ENCODE results near the gene PRSS2. TPM values are rescaled to one million over a fixed set of nuclear protein-coding genes. Genes with fewer than 3 reads are reported as not detected.
A peak's percentile ranks its signal among the peaks of the same experiment; 100 is the strongest.

Gene PRSS2
- total RNA-seq, 1 donor: not detected

DNA sequence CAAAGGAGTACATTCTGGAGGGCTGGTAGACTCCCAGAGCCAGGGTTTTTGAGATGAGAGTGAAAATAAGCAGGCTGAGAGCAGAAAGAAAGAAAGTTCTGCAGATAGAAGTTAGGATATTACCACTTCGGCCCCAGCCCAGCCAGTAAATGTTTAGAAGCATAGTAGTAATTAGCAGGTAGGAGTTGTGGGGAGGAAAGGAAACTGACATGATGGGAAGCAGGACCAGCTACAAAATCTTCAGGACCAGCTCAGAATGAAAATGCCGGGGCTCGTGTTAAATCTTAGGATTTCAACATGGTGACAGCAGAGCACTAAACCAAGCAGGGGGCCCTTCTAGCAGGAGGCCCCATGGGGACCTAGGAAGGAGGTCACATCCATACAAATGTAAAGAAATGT lies 28.7 kb downstream of the PRSS2 start:
- Histone ChIP-seq H3K9me3 (ENCODE audit: low read depth, low read length) (no peaks in the 10 kb centered on the region), H3K4me1 (ENCODE audit: insufficient read depth, low read length) (peaks cover 77% of the 10 kb centered on the region), H3K27me3 (ENCODE audit: insufficient read depth, low read length) (peaks cover 15% of the 10 kb centered on the region), H3K4me3 (ENCODE audit: low read length) (peak overlapping the region; percentile 77)

- peaks cover 15% of the 10 kb centered on the region for H3K27me3 ChIP-seq (ENCODE audit: insufficient read depth, low read length)
- H3K9me3 ChIP-seq (ENCODE audit: low read depth, low read length): no peaks in the 10 kb centered on the region
- H3K4me3 ChIP-seq (ENCODE audit: low read length): peak overlapping the region; percentile 77
- H3K4me1 ChIP-seq (ENCODE audit: insufficient read depth, low read length): peaks cover 78% of the 10 kb centered on the region
Observed at GRCh38 chr7:142800088-142800487, 29.3 kb downstream of the PRSS2 start.

DNA sequence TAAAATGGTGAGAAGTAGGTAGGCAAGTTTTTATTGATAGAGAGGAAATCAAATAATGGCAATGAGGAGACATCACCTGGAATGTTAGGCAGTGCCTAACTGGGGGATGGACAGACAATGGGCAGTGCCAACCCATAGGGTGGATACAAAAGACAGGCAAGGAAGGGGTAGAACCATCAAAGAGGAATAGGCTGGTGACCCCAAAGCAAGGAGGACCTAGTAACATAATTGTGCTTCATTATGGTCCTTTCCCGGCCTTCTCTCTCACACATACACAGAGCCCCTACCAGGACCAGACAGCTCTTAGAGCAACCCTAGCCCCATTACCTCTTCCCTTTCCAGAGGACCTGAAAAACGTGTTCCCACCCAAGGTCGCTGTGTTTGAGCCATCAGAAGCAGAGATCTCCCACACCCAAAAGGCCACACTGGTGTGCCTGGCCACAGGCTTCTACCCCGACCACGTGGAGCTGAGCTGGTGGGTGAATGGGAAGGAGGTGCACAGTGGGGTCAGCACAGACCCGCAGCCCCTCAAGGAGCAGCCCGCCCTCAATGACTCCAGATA lies 30.0 kb downstream of the PRSS2 start:
- H3K27me3 ChIP-seq (ENCODE audit: insufficient read depth, low read length): peaks cover 15% of the 10 kb centered on the region
- H3K4me3 ChIP-seq (ENCODE audit: low read length): no peak overlapping the region
- peaks cover 78% of the 10 kb centered on the region for H3K4me1 ChIP-seq (ENCODE audit: insufficient read depth, low read length)
- no peaks in the 10 kb centered on the region for H3K9me3 ChIP-seq (ENCODE audit: low read depth, low read length)

DNA sequence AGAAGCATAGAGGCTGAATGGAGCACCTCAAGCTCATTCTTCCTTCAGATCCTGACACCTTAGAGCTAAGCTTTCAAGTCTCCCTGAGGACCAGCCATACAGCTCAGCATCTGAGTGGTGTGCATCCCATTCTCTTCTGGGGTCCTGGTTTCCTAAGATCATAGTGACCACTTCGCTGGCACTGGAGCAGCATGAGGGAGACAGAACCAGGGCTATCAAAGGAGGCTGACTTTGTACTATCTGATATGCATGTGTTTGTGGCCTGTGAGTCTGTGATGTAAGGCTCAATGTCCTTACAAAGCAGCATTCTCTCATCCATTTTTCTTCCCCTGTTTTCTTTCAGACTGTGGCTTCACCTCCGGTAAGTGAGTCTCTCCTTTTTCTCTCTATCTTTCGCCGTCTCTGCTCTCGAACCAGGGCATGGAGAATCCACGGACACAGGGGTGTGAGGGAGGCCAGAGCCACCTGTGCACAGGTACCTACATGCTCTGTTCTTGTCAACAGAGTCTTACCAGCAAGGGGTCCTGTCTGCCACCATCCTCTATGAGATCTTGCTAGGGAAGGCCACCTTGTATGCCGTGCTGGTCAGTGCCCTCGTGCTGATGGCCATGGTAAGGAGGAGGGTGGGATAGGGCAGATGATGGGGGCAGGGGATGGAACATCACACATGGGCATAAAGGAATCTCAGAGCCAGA lies 31.0 kb downstream of the PRSS2 start:
- Histone ChIP-seq H3K4me1 (ENCODE audit: insufficient read depth, low read length) (peaks cover 83% of the 10 kb centered on the region), H3K4me3 (ENCODE audit: low read length) (no peak overlapping the region), H3K27me3 (ENCODE audit: insufficient read depth, low read length) (peaks cover 8% of the 10 kb centered on the region), H3K9me3 (ENCODE audit: low read depth, low read length) (no peaks in the 10 kb centered on the region)

GRCh38 chr7:142802301-142802700 lies 31.5 kb downstream of the PRSS2 start:
- H3K4me3 ChIP-seq (ENCODE audit: low read length): no peak overlapping the region
- peaks cover 88% of the 10 kb centered on the region for H3K4me1 ChIP-seq (ENCODE audit: insufficient read depth, low read length)

GRCh38 chr7:142803901-142804300 lies 33.1 kb downstream of the PRSS2 start:
- Histone ChIP-seq H3K4me3 (ENCODE audit: low read length) (no peak overlapping the region), H3K27me3 (ENCODE audit: insufficient read depth, low read length) (no peaks in the 10 kb centered on the region), H3K4me1 (ENCODE audit: insufficient read depth, low read length) (peaks cover 94% of the 10 kb centered on the region), H3K9me3 (ENCODE audit: low read depth, low read length) (no peaks in the 10 kb centered on the region)

More at GRCh38 chr7:142802301-142802700, 31.5 kb downstream of the PRSS2 start:
- Histone ChIP-seq H3K9me3 (ENCODE audit: low read depth, low read length) (no peaks in the 10 kb centered on the region), H3K27me3 (ENCODE audit: insufficient read depth, low read length) (peaks cover 8% of the 10 kb centered on the region)

- H3K4me1 ChIP-seq (ENCODE audit: insufficient read depth, low read length): peaks cover 95% of the 10 kb centered on the region
- H3K4me3 ChIP-seq (ENCODE audit: low read length): no peak overlapping the region
- H3K27me3 ChIP-seq (ENCODE audit: insufficient read depth, low read length): no peaks in the 10 kb centered on the region
- no peaks in the 10 kb centered on the region for H3K9me3 ChIP-seq (ENCODE audit: low read depth, low read length)
Observed at GRCh38 chr7:142804728-142805207, 34.0 kb downstream of the PRSS2 start.

GRCh38 chr7:142805350-142806021 lies 34.7 kb downstream of the PRSS2 start:
- no peak overlapping the region for H3K4me3 ChIP-seq (ENCODE audit: low read length)

GRCh38 chr7:142806022-142806356 lies 35.2 kb downstream of the PRSS2 start:
- peaks cover 92% of the 10 kb centered on the region for H3K4me1 ChIP-seq (ENCODE audit: insufficient read depth, low read length)
- H3K4me3 ChIP-seq (ENCODE audit: low read length): no peak overlapping the region
- no peaks in the 10 kb centered on the region for H3K27me3 ChIP-seq (ENCODE audit: insufficient read depth, low read length)
- no peaks in the 10 kb centered on the region for H3K9me3 ChIP-seq (ENCODE audit: low read depth, low read length)

More at GRCh38 chr7:142805350-142806021, 34.7 kb downstream of the PRSS2 start:
- Histone ChIP-seq H3K27me3 (ENCODE audit: insufficient read depth, low read length) (no peaks in the 10 kb centered on the region), H3K4me1 (ENCODE audit: insufficient read depth, low read length) (peaks cover 96% of the 10 kb centered on the region), H3K9me3 (ENCODE audit: low read depth, low read length) (no peaks in the 10 kb centered on the region)

DNA sequence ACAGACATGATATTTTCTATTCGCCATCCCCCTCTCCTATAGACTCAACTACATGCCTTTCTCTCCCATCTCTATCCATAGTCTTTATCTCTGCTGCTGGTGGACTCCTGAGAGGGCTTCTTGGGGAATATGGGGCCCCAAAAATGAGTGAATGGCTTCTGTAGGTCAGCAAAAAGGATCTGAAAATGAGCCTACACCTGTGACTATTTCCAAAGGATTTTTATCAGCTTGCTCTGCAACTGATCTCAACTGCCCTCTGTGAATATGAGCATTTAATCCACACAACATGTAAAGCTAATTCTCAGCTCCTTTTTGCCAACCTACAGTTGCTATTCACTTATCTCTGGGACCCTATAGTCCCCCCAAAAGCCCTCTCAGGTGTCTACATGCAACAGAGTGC lies 36.2 kb downstream of the PRSS2 start:
- no peaks in the 10 kb centered on the region for H3K27me3 ChIP-seq (ENCODE audit: insufficient read depth, low read length)
- H3K4me3 ChIP-seq (ENCODE audit: low read length): no peak overlapping the region
- H3K9me3 ChIP-seq (ENCODE audit: low read depth, low read length): no peaks in the 10 kb centered on the region
- H3K4me1 ChIP-seq (ENCODE audit: insufficient read depth, low read length): peaks cover 89% of the 10 kb centered on the region

- Histone ChIP-seq H3K4me3 (ENCODE audit: low read length) (no peak overlapping the region), H3K27me3 (ENCODE audit: insufficient read depth, low read length) (no peaks in the 10 kb centered on the region), H3K9me3 (ENCODE audit: low read depth, low read length) (no peaks in the 10 kb centered on the region), H3K4me1 (ENCODE audit: insufficient read depth, low read length) (peaks cover 89% of the 10 kb centered on the region)
Observed at GRCh38 chr7:142807855-142808460, 37.2 kb downstream of the PRSS2 start.

DNA sequence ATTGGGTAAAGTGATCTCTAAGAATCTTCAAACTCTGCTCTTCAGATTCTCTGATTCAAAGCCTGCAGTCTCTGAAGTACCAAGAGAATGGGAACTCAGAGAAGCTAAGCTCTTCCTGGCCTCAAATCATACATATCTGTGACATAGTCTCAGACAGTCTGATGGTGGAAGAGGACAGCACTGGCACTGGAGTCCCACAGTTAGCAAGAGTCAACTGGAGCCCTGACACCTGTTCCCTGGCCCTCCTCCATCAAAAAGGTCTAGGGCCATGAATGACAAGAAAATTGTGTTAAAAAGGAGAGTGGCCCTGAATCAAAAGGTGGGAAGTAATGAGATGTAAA lies 37.7 kb downstream of the PRSS2 start:
- H3K4me3 ChIP-seq (ENCODE audit: low read length): no peak overlapping the region
- peaks cover 88% of the 10 kb centered on the region for H3K4me1 ChIP-seq (ENCODE audit: insufficient read depth, low read length)
- no peaks in the 10 kb centered on the region for H3K27me3 ChIP-seq (ENCODE audit: insufficient read depth, low read length)
- no peaks in the 10 kb centered on the region for H3K9me3 ChIP-seq (ENCODE audit: low read depth, low read length)

DNA sequence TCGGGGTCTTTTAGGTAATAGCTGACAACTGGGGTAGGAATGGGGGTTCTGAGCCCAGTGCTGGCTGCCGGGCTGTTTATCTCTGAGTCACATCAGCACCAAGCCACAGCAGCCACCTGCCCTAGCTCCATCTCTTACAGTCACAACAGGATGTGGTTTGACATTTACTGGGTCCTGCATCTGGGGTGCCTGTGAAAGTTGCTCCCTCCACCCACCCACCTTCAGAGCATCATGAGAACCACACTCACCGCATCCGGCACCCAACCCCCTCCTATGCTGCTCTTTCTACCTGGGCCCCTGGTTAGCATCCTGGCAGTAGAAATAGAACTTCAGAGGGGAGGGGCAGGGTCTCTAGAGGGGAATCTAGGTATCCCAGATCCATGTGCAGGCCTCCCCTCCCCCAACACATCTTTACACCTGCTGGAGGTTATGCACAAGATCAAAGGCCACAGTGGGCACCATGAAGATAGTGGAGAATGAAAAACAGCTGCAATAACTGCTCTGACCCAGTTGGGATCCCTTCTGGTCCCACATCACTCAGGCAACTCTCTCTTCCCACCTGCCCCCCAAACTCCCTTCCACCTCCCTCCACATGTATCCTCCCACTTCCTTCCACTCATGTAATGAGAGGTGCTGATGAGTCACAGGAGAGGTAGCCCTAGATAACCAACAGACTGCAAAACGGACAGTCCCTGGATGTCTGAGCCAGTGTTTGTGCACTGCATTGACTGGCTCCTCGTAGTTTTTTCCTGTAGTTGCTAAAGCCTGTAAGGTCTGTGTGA lies 38.2 kb downstream of the PRSS2 start:
- no peak overlapping the region for H3K4me3 ChIP-seq (ENCODE audit: low read length)
- H3K27me3 ChIP-seq (ENCODE audit: insufficient read depth, low read length): no peaks in the 10 kb centered on the region
- H3K9me3 ChIP-seq (ENCODE audit: low read depth, low read length): no peaks in the 10 kb centered on the region
- H3K4me1 ChIP-seq (ENCODE audit: insufficient read depth, low read length): peaks cover 82% of the 10 kb centered on the region

DNA sequence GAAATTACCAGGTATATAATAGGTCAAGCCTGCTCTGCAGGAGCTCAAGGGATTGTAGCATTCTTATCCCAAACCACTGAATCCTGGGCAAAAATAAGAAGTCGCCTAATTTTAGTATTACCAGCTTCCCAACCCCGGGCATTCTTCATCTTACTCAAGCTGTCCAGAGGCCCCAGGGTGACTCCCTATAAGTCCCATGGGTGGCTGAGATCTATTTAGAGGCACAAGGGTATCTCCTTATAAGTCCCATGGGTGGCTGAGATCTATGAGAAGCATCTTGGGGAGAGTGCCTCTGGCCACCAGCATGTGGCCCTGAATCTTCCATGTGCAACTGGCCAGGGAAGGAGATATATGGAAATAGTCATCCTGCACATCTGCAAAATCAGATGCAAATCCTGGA lies 38.9 kb downstream of the PRSS2 start:
- no peaks in the 10 kb centered on the region for H3K27me3 ChIP-seq (ENCODE audit: insufficient read depth, low read length)
- peaks cover 76% of the 10 kb centered on the region for H3K4me1 ChIP-seq (ENCODE audit: insufficient read depth, low read length)
- H3K9me3 ChIP-seq (ENCODE audit: low read depth, low read length): no peaks in the 10 kb centered on the region
- H3K4me3 ChIP-seq (ENCODE audit: low read length): peak overlapping the region; percentile 0
